UCSD-AML1 (cell line): ENCODE measurements around the gene SLC12A9.
"Not testable (repeated sequence)": the region's sequence is repeated elsewhere in the genome, so short reads cannot be mapped to it uniquely, and the experiment has no call there.

ENCODE experiments used
- DNase-seq: peaks from one replicate; lab custom pipeline; 2025; ENCODE audit not compliant: unreplicated experiment; lab: John Stamatoyannopoulos, UW

SLC12A9 gene

GRCh38 chr7:100825751-100826513 lies 26.6 kb upstream of the SLC12A9 start:
- peak; percentile 10 for DNase-seq

GRCh38 chr7:100826514-100827329 lies 25.8 kb upstream of the SLC12A9 start:
- peak; percentile 17 for DNase-seq

GRCh38 chr7:100827330-100828226 lies 24.9 kb upstream of the SLC12A9 start, which contains the start of gene EPHB4:
Gene EPHB4 (minus strand): TSS chr7:100827523. CDS start chr7:100827030, 493 bp downstream.
- DNase-seq: peak; percentile 43

GRCh38 chr7:100829150-100829716 lies 23.3 kb upstream of the SLC12A9 start:
- DNase-seq: no peak

GRCh38 chr7:100830396-100830795 lies 22.1 kb upstream of the SLC12A9 start:
- DNase-seq: no peak

GRCh38 chr7:100832281-100832633 lies 20.3 kb upstream of the SLC12A9 start:
- DNase-seq: no peak

GRCh38 chr7:100835903-100836811 lies 16.4 kb upstream of the SLC12A9 start:
- DNase-seq: peak; percentile 22

- no peak for DNase-seq
Measured at GRCh38 chr7:100836812-100837098, 15.8 kb upstream of the SLC12A9 start.

- no peak for DNase-seq
Measured at GRCh38 chr7:100837099-100837836, 15.2 kb upstream of the SLC12A9 start.

- no peak for DNase-seq
Measured at GRCh38 chr7:100839361-100839760, 13.2 kb upstream of the SLC12A9 start.

- DNase-seq: no peak
Measured at GRCh38 chr7:100840470-100841100, 11.9 kb upstream of the SLC12A9 start.

GRCh38 chr7:100847360-100847759 lies 5.2 kb upstream of the SLC12A9 start:
- DNase-seq: no peak

- DNase-seq: no peak
Measured at GRCh38 chr7:100854146-100854895, 1.8 kb downstream of the SLC12A9 start.

GRCh38 chr7:100854899-100855298 lies 2.4 kb downstream of the SLC12A9 start:
- not testable (repeated sequence) for DNase-seq

GRCh38 chr7:100855515-100855914 lies 3.0 kb downstream of the SLC12A9 start:
- DNase-seq: no peak

- DNase-seq: no peak
Measured at GRCh38 chr7:100856871-100857282, 4.4 kb downstream of the SLC12A9 start.

- DNase-seq: no peak
Measured at GRCh38 chr7:100859856-100860255, 7.3 kb downstream of the SLC12A9 start.
